ENCODE results near the gene PAK6.

Gene PAK6

GRCh38 chr15:40325188-40325587, 86.3 kb downstream of the PAK6 start:
- TF ChIP-seq CTCF (conservative IDR thresholded peaks at IDR 0.05; ENCODE audit: low read length) = no peak
- DNase-seq (ENCODE audit: low read depth) = no peak
- peak overlapping the region; percentile 74 for H3K4me3 ChIP-seq (ENCODE audit: low read length)

DNA sequence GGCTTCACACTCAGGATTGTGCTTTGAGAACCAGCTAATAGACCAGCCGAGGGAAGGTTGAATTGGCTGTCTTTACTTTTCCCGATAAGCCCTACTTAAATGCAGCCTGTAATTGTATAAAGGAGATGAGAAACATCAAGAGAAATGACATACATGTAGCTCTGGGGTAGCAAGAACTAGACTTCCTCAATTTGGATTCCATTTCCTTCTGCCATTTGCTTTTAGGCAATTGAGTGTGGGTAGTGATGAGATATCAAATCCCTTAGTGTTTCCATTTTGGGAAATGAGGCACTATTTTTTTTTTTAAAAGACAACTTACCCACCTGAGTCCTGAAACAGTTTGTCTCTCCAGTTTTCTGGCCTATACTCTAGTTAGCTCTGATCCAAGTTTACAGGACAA, 86.8 kb downstream of the PAK6 start:
- TF ChIP-seq CTCF (conservative IDR thresholded peaks at IDR 0.05; ENCODE audit: low read length) = no peak
- H3K4me3 ChIP-seq (ENCODE audit: low read length) = peak overlapping the region; percentile 74
- no peak for DNase-seq (ENCODE audit: low read depth)
